HCT116 (cell line): ENCODE data around the gene TTC9B. TPM values are rescaled to one million over a fixed set of nuclear protein-coding genes. Genes with fewer than 3 reads are reported as not detected.

Experiments used
- ATAC-seq: fragments of 200-7000 bp; cut with Tn5 transposase; 2 replicates; pipeline ENCODE4 v1.9.1; 2020; ENCODE audit warnings: mild to moderate bottlenecking, moderate library complexity
- BruUV-seq: library from RNA; stranded (reverse); fragments of 400-500 nt; replicated peaks from 2 replicates; lab custom pipeline; 2021; lab: Mats Ljungman, UMichigan
- CTCF ChIA-PET: fragments of 300-600 bp; sonication (Branson Sonifier 250); formaldehyde crosslinking; loops from one replicate; lab custom pipeline; 2021; ENCODE audit warnings: antibody characterized with exemption; lab: Charles Lee
- POLR2A ChIA-PET: fragments of 300-600, 350-600 bp; sonication (Branson Sonifier 250); formaldehyde crosslinking; loops from one replicate; lab custom pipeline; 2021; ENCODE audit warnings: antibody characterized with exemption; lab: Charles Lee
- RAD21 ChIA-PET, 2 experiments: fragments of 300-600 bp; sonication (Branson Sonifier 250); formaldehyde crosslinking; loops; one replicate each; lab custom pipeline; 2023; ENCODE audit warnings: low total read pairs in 2 of 2; ENCODE audit not compliant: uncharacterized antibody in 2 of 2, unreplicated experiment in 2 of 2, low non-redundant PET in 1 of 2; lab: Charles Lee
- DNase-seq: peaks from one replicate; pipeline ENCODE4 v3.0.0-alpha.2; 2010; ENCODE audit warnings: low read depth, low spot score
- H2AFZ ChIP-seq: fragments of 200-600 bp; shearing (Covaris generic), sonication (generic); 2 replicates; pipeline ENCODE4 v1.6.1; 2017; ENCODE audit warnings: low read depth, mixed run types, mixed read lengths, antibody characterized with exemption, low read length; ENCODE audit not compliant: poor library complexity, severe bottlenecking
- H3K27ac ChIP-seq: 2 replicates; pipeline ENCODE4 v1.5.1; 2012; ENCODE audit warnings: low read depth, low read length
- H3K27me3 ChIP-seq: fragments of 200-600 bp; sonication (generic); 2 replicates; pipeline ENCODE4 v1.6.1; 2016; ENCODE audit warnings: mixed run types, low read length, mixed read lengths; ENCODE audit not compliant: insufficient read depth
- H3K36me3 ChIP-seq, 2 experiments: fragments of 200-500 bp in 1 of 2; fragments of 200-600 bp in 1 of 2; sonication (Bioruptor generic) in 1 of 2; sonication (generic) in 1 of 2; 2 replicates each; pipeline versions ENCODE4 v1.5.1 to v1.6.1; 2014 to 2016; ENCODE audit warnings: low read length in 2 of 2, inconsistent platforms in 1 of 2, mixed read lengths in 1 of 2, mixed run types in 1 of 2; ENCODE audit not compliant: insufficient read depth in 2 of 2, control insufficient read depth in 1 of 2
- H3K4me1 ChIP-seq, 2 experiments: fragments of 200-600 bp in 1 of 2; sonication (generic) in 1 of 2; 2 replicates each; pipeline versions ENCODE4 v1.5.1 to v1.6.1; 2012 to 2017; ENCODE audit warnings: low read length in 2 of 2, inconsistent platforms in 1 of 2, mild to moderate bottlenecking in 1 of 2, mixed read lengths in 1 of 2, mixed run types in 1 of 2, moderate library complexity in 1 of 2; ENCODE audit not compliant: insufficient read depth in 2 of 2, control insufficient read depth in 1 of 2
- H3K4me2 ChIP-seq: fragments of 200-600 bp; sonication (generic); 2 replicates; pipeline ENCODE4 v1.6.1; 2017; ENCODE audit warnings: mixed run types, low read length, mixed read lengths
- H3K4me3 ChIP-seq, 2 experiments: fragments of 200-600 bp in 1 of 2; sonication (generic) in 1 of 2; replicated peaks in 1 of 2; 2 replicates each; pipeline ENCODE4 v1.5.1; 2011 to 2016; ENCODE audit warnings: low read length in 2 of 2, control low read depth in 1 of 2, low read depth in 1 of 2, mild to moderate bottlenecking in 1 of 2, mixed read lengths in 1 of 2, mixed run types in 1 of 2
- H3K79me2 ChIP-seq: fragments of 200-600 bp; sonication (generic); 2 replicates; pipeline ENCODE4 v1.6.1; 2017; ENCODE audit warnings: mild to moderate bottlenecking, mixed run types, low read length, moderate library complexity, mixed read lengths; ENCODE audit not compliant: insufficient read depth
- H3K9ac ChIP-seq: fragments of 200-600 bp; sonication (generic); 2 replicates; pipeline ENCODE4 v1.6.1; 2016; ENCODE audit warnings: low read length, mixed read lengths
- H3K9me2 ChIP-seq: fragments of 200-600 bp; sonication (generic), shearing (Covaris generic); 2 replicates; pipeline ENCODE4 v1.6.1; 2017; ENCODE audit warnings: mixed run types, mild to moderate bottlenecking, moderate library complexity; ENCODE audit not compliant: insufficient read depth
- H3K9me3 ChIP-seq, 2 experiments: fragments of 200-500 bp in 1 of 2; fragments of 200-600 bp in 1 of 2; sonication (Bioruptor generic) in 1 of 2; sonication (generic) in 1 of 2; 2 replicates each; pipeline ENCODE4 v1.6.1; 2014 to 2017; ENCODE audit warnings: low read length in 2 of 2, mixed read lengths in 2 of 2, inconsistent platforms in 1 of 2, low read depth in 1 of 2, mild to moderate bottlenecking in 1 of 2, mixed run types in 1 of 2, moderate library complexity in 1 of 2; ENCODE audit not compliant: control insufficient read depth in 1 of 2, insufficient read depth in 1 of 2
- H4K20me1 ChIP-seq: fragments of 200-600 bp; sonication (generic), shearing (Covaris generic); 2 replicates; pipeline ENCODE4 v1.6.1; 2017; ENCODE audit warnings: mixed run types, mild to moderate bottlenecking, moderate library complexity; ENCODE audit not compliant: insufficient read depth
- CEBPB ChIP-seq: IDR thresholded peaks from 2 replicates; pipeline ENCODE4 v1.6.1; 2012; ENCODE audit warnings: low read depth
- CTCF ChIP-seq, 3 experiments: fragments of 200-600 bp in 1 of 3; sonication (generic) in 1 of 3; IDR thresholded peaks in 2 of 3; conservative IDR thresholded peaks in 1 of 3; 2 replicates each; pipeline ENCODE4 v1.5.1; 2012 to 2017; ENCODE audit warnings: low read depth in 2 of 3, low read length in 2 of 3, antibody characterized with exemption in 1 of 3, borderline replicate concordance in 1 of 3, control low read depth in 1 of 3, mild to moderate bottlenecking in 1 of 3, mixed read lengths in 1 of 3, mixed run types in 1 of 3, moderate library complexity in 1 of 3; ENCODE audit not compliant: insufficient read depth in 1 of 3
- ELF1 ChIP-seq: IDR thresholded peaks from 2 replicates; pipeline ENCODE4 v1.6.1; 2012; ENCODE audit warnings: low read depth, borderline replicate concordance
- EZH2phosphoT487 ChIP-seq: fragments of 200-600 bp; IDR thresholded peaks from 2 replicates; pipeline ENCODE4 v1.6.1; 2018; ENCODE audit warnings: antibody characterized with exemption, borderline replicate concordance
- POLR2A ChIP-seq: IDR thresholded peaks from 2 replicates; pipeline ENCODE4 v1.7.0; 2011; ENCODE audit warnings: borderline replicate concordance; ENCODE audit not compliant: insufficient read depth, insufficient read length; ENCODE audit errors: extremely low read depth
- POLR2AphosphoS5 ChIP-seq: IDR thresholded peaks from 2 replicates; pipeline ENCODE4 v1.6.1; 2011; ENCODE audit warnings: mild to moderate bottlenecking, low read depth, low read length, moderate library complexity
- RAD21 ChIP-seq: IDR thresholded peaks from 2 replicates; pipeline ENCODE4 v1.6.1; 2012; ENCODE audit warnings: low read depth, mild to moderate bottlenecking
- REST ChIP-seq: IDR thresholded peaks from 2 replicates; pipeline ENCODE4 v1.6.1; 2012; ENCODE audit warnings: low read depth
- SIN3A ChIP-seq: IDR thresholded peaks from 2 replicates; pipeline ENCODE4 v1.6.1; 2012; ENCODE audit warnings: low read depth
- SP1 ChIP-seq: IDR thresholded peaks from 2 replicates; pipeline ENCODE4 v1.6.1; 2012; ENCODE audit warnings: low read depth
- SRF ChIP-seq: IDR thresholded peaks from 2 replicates; pipeline ENCODE4 v1.6.1; 2012; ENCODE audit warnings: low read depth
- TCF7L2 ChIP-seq: IDR thresholded peaks from 2 replicates; pipeline ENCODE4 v1.7.0; 2011; ENCODE audit warnings: borderline replicate concordance, inconsistent platforms; ENCODE audit not compliant: insufficient read depth, insufficient read length; ENCODE audit errors: extremely low read depth
- ZBTB33 ChIP-seq: IDR thresholded peaks from 2 replicates; pipeline ENCODE4 v1.6.1; 2011; ENCODE audit warnings: mild to moderate bottlenecking, low read length, moderate library complexity; ENCODE audit not compliant: insufficient replicate concordance; ENCODE audit errors: extremely low read depth
- ZNF274 ChIP-seq: fragments of 200-500 bp; sonication (Bioruptor generic); IDR thresholded peaks from 2 replicates; pipeline ENCODE4 v1.6.1; 2014; ENCODE audit warnings: mild to moderate bottlenecking, low read depth, low read length, inconsistent platforms
- intact Hi-C: fragments of 100-400 bp; cut with micrococcal nuclease; formaldehyde crosslinking; loops from 2 replicates; pipeline ENCODE4 v1.10.0; 2022
- total RNA-seq: library from RNA; stranded (reverse); gene quantifications from one replicate; pipeline ENCODE4 v1.2.1, GENCODE V29; 2021; ENCODE audit not compliant: unreplicated experiment

The TTC9B gene
- total RNA-seq, 1 experiment from 2014 or later, result 1.7 TPM

- no peak for TF ChIP-seq ZBTB33
- no peak for TF ChIP-seq RAD21
- no peak for TF ChIP-seq ELF1
- TF ChIP-seq, all 23 proteins: peak for 0
Observed at GRCh38 chr19:40193587-40193849, 24.7 kb downstream of the TTC9B start (continued).

GRCh38 chr19:40192758-40193586, 25.2 kb downstream of the TTC9B start:
- POLR2A ChIA-PET, result no interaction called here
- intact Hi-C loops, result no loop called here

More at GRCh38 chr19:40192758-40193586, 25.2 kb downstream of the TTC9B start:
- H3K9ac ChIP-seq, result no peak overlapping the region
- H3K36me3 ChIP-seq, result no peaks in the 10 kb centered on the region
- DNase-seq, result no peak
- no peaks in the 10 kb centered on the region for H3K79me2 ChIP-seq
- BruUV-seq, result no TSS peak
- TF ChIP-seq ZNF274, result no peak
- TF ChIP-seq POLR2A, result no peak
- TF ChIP-seq CTCF (IDR thresholded peaks at IDR 0.05 in 2 of 3, conservative IDR thresholded peaks at IDR 0.05 in 1 of 3; ENCODE audit: borderline replicate concordance in 1 of 3, insufficient read depth in 1 of 3, low read depth in 2 of 3, low read length in 2 of 3), result no peak
- TF ChIP-seq SIN3A, result no peak
- no peak for TF ChIP-seq SP1
- no peak for TF ChIP-seq RAD21
- no peak for TF ChIP-seq TCF7L2
- TF ChIP-seq REST, result no peak
- TF ChIP-seq SRF, result no peak
- no peak for TF ChIP-seq CEBPB
- TF ChIP-seq POLR2AphosphoS5, result no peak
- TF ChIP-seq EZH2phosphoT487, result no peak
- ChIA-PET RAD21 (no interaction called here), CTCF (no interaction called here)
- H3K27ac ChIP-seq, result no peak overlapping the region; the same call in 1 of the 2 replicates
- H3K9me2 ChIP-seq, result no peaks in the 10 kb centered on the region
- no peak overlapping the region for H3K4me3 ChIP-seq
- H2AFZ ChIP-seq, result no peak overlapping the region
- H3K4me2 ChIP-seq, result peak overlapping the region; percentile 80
- H3K4me1 ChIP-seq, result peaks cover 14 to 24% of the 10 kb centered on the region in 2 experiments
- no peaks in the 10 kb centered on the region for H3K9me3 ChIP-seq
- no peaks in the 10 kb centered on the region for H4K20me1 ChIP-seq
- ATAC-seq, result no peak
- H3K27me3 ChIP-seq, result no peaks in the 10 kb centered on the region
